Activated CD8-positive, alpha-beta memory T cell treated with anti-CD3 and anti-CD28 coated beads, Interleukin-2, amount 10 ng/mL, durations not matched to agents 7 days and 5 days (primary cell): ENCODE results near the gene PHLDB1. TPM values are rescaled to one million over a fixed set of nuclear protein-coding genes. Genes with fewer than 3 reads are reported as not detected.

Experiments
- ATAC-seq: fragments of 150-1000 bp; cut with Tn5 transposase; one replicate; pipeline ENCODE4 v1.10.0; 2021; ENCODE audit warnings: moderate library complexity
- CTCF ChIA-PET: fragments of 350-600 bp; sonication (Branson Sonifier 250); formaldehyde crosslinking; loops from one replicate; lab custom pipeline; 2021; ENCODE audit warnings: antibody characterized with exemption; lab: Charles Lee
- DNase-seq: peaks from one replicate; pipeline ENCODE4 v3.0.0-alpha.2; 2020
- H3K27ac Mint-ChIP-seq: one replicate; pipeline ENCODE4 v1.8.0; 2021; ENCODE audit warnings: mild to moderate bottlenecking, mixed read lengths
- H3K27me3 Mint-ChIP-seq: one replicate; pipeline ENCODE4 v1.8.0; 2021; ENCODE audit warnings: mixed read lengths
- H3K36me3 Mint-ChIP-seq: one replicate; pipeline ENCODE4 v1.8.0; 2021; ENCODE audit warnings: mild to moderate bottlenecking, mixed read lengths
- H3K4me1 Mint-ChIP-seq: one replicate; pipeline ENCODE4 v1.8.0; 2021; ENCODE audit warnings: mixed read lengths
- H3K4me3 Mint-ChIP-seq: one replicate; pipeline ENCODE4 v1.8.0; 2021; ENCODE audit warnings: mild to moderate bottlenecking, moderate library complexity, mixed read lengths
- H3K9me3 Mint-ChIP-seq: one replicate; pipeline ENCODE4 v1.8.0; 2022; ENCODE audit warnings: low read depth, mixed read lengths
- total RNA-seq, 2 experiments: library from RNA; stranded (reverse); gene quantifications; one replicate each; pipeline ENCODE4 v1.2.3, GENCODE V29; 2021

The PHLDB1 gene
- total RNA-seq, 2 experiments from 2014 or later: 0.91 to 1.3 TPM

DNA sequence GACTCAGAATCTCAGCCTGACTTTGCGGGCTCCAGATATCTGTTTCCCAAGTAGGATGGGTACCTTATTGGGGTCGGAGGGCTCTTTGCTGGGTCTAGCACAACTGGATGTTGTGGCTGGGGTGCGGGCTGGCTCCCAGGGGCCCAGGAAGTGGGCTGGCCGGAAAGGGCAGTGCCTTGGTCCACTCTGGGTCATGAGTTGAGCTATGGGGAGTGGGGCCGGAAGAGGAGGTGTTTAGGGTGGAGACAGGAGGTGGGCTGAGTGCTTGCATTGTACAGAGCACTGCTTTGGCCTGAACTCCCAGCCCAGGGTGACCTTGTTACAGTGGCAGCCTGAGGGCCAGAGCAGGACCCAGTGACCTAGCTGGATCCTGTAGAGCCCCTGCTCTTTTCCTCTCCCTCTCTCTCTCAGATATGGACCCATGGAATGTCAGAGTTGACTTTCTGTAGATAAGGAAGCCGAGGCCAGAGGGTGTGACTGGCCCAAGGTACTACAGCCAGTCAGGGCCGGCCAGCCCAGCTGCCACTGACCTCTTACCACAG is 13.2 kb downstream of the PHLDB1 start:
- Mint-ChIP-seq H3K9me3 (no peaks in the 10 kb centered on the region), H3K27me3 (peaks cover 22% of the 10 kb centered on the region), H3K36me3 (no peaks in the 10 kb centered on the region), H3K4me3 (peak overlapping the region; percentile 31), H3K27ac (no peak overlapping the region), H3K4me1 (peaks cover 6% of the 10 kb centered on the region)
- DNase-seq: no peak
- CTCF ChIA-PET: interaction anchor here (5.3 kb wide), 1 partner anchor 11 kb away, joined by 20 read pairs; no protein-coding TSS in a partner anchor
- no peak for ATAC-seq

DNA sequence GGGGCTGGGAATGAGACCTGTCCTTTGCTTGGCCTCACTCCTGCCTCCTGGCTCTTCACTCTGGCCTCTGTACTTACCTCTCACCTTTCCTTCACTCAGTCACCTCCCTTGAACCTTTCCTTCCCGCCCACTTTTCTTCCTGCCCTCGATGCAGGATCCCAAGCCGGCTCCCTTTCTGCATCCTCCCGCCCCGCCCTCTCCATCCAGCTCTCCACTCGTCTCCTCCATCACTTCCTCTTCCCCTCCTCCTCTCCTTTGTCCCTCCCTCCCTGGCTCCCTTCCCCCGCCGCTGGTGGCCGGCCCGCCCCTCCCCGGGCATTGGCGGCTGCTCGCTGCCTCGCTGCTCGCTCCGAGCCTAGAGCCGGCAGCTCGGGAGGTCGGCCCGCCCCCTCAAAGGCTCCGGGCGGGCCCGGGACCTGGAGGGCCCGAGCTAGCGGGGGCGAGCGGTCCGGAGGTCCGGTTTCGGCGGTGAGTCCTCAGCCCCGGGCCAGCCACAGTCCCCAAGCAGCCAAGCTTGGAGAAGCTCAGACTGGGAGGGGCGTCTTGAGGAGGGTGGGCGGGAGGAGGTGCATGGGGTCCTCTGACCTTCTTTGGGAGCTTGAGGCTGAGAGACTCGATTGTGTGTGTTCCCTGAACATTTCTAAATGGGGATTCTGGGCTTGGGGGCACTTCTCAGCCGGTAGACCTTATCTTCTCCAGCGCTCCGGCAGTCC is 13.8 kb downstream of the PHLDB1 start:
- Mint-ChIP-seq H3K36me3 (no peaks in the 10 kb centered on the region), H3K27ac (no peak overlapping the region), H3K4me3 (peak overlapping the region; percentile 31), H3K9me3 (no peaks in the 10 kb centered on the region), H3K27me3 (peaks cover 22% of the 10 kb centered on the region), H3K4me1 (peaks cover 6% of the 10 kb centered on the region)
- CTCF ChIA-PET: interaction anchor here (0.7 to 5.3 kb wide), 3 partner anchors 11 to 38 kb away, joined by 4 to 20 read pairs (median 5); no protein-coding TSS in a partner anchor
- ATAC-seq: peak; percentile 72
- no peak for DNase-seq

DNA sequence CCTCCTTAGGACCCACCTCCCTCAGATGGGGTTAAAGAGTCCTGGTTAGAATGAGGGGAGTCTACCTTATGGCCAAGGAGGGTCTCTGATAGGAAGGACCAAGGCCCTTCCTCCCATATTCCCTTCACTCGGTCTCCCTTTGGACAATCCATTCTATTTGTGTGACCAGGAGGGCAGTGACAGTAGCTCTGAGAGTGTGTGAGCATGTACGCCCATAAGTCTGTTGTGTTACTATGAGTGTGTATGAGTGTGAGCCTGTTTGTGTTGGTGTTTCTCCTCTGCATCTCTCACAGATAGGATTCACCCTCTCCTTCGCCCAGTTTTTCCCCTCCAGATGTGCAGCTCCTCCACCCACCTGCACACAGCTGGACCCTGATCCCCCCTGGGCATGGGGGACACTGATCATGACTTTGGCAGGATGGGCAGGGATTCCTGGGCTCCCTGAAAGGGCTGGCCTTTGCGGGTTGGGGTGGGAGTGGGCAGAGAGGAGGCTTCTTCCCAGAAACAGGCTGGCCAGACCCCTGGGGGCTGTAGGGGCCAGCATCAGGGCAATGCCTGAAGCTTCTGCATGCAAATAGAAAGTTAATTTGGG is 14.5 kb downstream of the PHLDB1 start:
- Mint-ChIP-seq H3K27ac (no peak overlapping the region), H3K4me1 (peaks cover 6% of the 10 kb centered on the region), H3K4me3 (no peak overlapping the region), H3K27me3 (peaks cover 22% of the 10 kb centered on the region), H3K36me3 (no peaks in the 10 kb centered on the region), H3K9me3 (no peaks in the 10 kb centered on the region)
- CTCF ChIA-PET: interaction anchor here (0.7 to 5.3 kb wide), 3 partner anchors 11 to 37 kb away, joined by 4 to 20 read pairs (median 5); no protein-coding TSS in a partner anchor
- DNase-seq (no peak), ATAC-seq (no peak)

DNA sequence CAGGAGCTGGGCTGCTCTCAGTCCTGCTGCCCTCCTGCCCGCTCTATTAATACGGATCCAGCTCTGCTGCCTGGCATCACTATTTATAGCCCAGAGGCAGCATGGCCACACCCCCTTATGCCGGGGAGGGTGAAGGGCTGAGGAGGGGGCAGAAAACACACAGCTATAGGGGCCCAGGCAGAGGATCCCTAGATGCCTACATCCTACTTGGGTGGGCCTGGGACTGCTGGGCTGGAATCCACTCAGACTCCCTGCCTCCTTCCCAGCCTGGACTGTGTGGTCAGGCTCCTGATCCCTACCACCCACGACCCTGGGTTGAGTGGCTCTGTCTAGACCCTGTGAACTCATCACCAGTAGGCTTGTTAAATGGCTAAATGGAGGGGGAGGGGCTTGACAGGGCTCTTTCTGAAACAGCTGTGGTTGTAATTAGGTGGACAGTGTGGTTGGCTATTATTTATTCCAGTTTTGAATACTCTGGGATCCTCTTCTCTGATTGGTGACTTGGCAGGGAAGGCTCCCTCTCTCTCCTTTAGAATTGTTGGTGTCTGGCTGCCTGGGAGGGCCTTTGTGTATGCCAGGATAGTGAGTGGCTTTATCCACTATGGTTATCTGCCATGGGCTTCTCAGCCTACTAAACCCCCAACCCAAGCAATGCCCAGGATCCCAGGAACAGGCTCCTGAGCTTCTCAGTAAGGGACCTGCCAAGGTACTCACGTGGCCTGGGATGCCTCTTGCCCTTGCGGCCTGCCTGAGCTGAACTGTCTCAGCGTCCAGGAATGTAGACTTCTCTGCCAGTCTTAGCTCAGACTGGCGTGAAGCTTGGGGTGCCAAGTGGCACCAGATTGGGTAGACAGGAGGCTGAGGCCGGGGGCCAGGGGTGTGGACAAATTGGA is 15.2 kb downstream of the PHLDB1 start:
- Mint-ChIP-seq H3K27ac (no peak overlapping the region), H3K4me3 (no peak overlapping the region), H3K27me3 (peaks cover 22% of the 10 kb centered on the region), H3K36me3 (no peaks in the 10 kb centered on the region), H3K4me1 (peaks cover 6% of the 10 kb centered on the region), H3K9me3 (no peaks in the 10 kb centered on the region)
- ATAC-seq: no peak
- CTCF ChIA-PET: interaction anchor here (1.2 to 5.3 kb wide), 3 partner anchors 13 to 63 kb away, joined by 3 to 20 read pairs (median 5); no protein-coding TSS in a partner anchor
- no peak for DNase-seq

DNA sequence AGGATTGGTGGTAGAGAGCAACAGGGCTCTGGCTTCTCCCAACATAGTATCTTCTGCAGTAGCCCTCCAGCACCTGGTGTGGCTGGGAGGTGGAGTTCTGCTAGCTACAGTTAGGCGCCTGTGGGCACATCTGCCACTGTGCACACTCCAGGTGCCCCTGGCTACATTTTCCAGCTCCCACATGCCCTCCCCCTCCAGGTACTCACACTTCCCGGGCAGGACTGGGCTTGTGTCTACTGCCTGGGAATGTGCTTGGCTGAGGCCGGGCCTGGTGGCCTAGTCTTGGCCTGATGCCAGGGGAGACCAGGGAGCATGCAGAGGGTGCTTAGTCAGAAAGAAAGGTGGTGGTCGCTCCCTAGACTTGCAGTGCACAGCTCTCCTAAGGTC is 15.8 kb downstream of the PHLDB1 start:
- Mint-ChIP-seq H3K27me3 (peaks cover 22% of the 10 kb centered on the region), H3K27ac (no peak overlapping the region), H3K4me1 (peaks cover 6% of the 10 kb centered on the region), H3K36me3 (no peaks in the 10 kb centered on the region), H3K9me3 (no peaks in the 10 kb centered on the region), H3K4me3 (no peak overlapping the region)
- CTCF ChIA-PET: interaction anchor here (1.2 kb wide), 1 partner anchor 62 kb away, joined by 3 read pairs; no protein-coding TSS in a partner anchor
- no peak for ATAC-seq
- DNase-seq: no peak

DNA sequence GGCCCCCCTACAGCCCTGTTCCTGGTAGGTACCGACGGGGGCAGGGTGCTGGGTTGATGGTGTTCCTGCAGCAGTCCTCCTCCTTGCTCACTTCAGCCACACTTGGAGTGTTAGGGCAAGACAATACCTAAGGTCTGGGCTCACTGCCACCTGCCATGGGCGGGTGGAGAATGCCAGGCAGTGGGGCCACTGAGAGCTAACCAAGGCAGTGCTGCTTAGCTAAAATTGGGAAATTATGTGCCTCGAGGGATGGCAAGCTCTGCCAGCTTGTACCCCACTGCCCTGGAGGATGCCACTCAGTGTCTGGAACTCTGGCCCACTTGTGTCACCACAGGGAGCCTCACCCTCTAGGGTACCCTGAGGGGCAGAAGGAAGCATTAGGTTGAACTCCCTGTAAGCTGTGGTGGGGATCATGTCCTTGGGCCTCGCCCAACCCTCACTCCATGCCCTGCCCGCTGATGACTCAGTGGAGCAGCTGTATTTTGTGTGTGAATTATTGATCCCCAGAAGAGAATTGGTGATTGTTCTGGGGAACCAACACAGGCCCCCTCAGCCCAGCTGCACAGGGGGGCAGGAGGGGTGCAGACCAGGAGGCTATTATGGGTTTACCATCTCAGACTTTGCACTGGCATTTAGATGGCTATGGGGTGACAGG is 17.7 kb downstream of the PHLDB1 start:
- Mint-ChIP-seq H3K27me3 (peaks cover 19% of the 10 kb centered on the region), H3K9me3 (no peaks in the 10 kb centered on the region), H3K4me3 (no peak overlapping the region), H3K36me3 (no peaks in the 10 kb centered on the region), H3K27ac (no peak overlapping the region), H3K4me1 (peaks cover 6% of the 10 kb centered on the region)
- DNase-seq (no peak), ATAC-seq (no peak)
- CTCF ChIA-PET: interaction anchor here (0.9 kb wide), 1 partner anchor 15 kb away, joined by 3 read pairs; no protein-coding TSS in a partner anchor

DNA sequence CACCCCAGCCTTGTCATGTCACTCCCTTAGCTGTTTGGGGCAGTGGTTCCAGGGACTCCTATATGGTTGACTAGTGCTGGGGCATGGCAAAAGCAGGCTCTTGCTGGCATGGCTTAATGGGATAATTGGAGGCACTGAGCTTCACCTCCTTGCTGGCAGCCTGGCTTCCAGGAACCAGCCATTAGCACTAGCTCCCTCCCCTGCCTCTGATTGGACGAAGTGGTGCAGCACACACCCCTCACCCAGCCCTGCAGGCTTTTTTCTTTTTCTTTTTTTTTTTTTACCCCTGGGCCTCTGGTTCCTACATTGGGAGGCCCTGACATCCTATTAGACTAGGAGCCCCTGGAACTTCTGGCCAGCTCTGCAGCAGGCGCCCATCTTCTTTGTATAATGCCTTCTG is 18.6 kb downstream of the PHLDB1 start:
- H3K36me3 Mint-ChIP-seq: no peaks in the 10 kb centered on the region
- H3K4me3 Mint-ChIP-seq: no peak overlapping the region
- peaks cover 12% of the 10 kb centered on the region for H3K27me3 Mint-ChIP-seq
- DNase-seq (no peak), ATAC-seq (no peak)
- no peak overlapping the region for H3K27ac Mint-ChIP-seq
- no peaks in the 10 kb centered on the region for H3K9me3 Mint-ChIP-seq
- CTCF ChIA-PET: interaction anchor here (0.9 kb wide), 1 partner anchor 16 kb away, joined by 3 read pairs; no protein-coding TSS in a partner anchor
- peaks cover 1% of the 10 kb centered on the region for H3K4me1 Mint-ChIP-seq

DNA sequence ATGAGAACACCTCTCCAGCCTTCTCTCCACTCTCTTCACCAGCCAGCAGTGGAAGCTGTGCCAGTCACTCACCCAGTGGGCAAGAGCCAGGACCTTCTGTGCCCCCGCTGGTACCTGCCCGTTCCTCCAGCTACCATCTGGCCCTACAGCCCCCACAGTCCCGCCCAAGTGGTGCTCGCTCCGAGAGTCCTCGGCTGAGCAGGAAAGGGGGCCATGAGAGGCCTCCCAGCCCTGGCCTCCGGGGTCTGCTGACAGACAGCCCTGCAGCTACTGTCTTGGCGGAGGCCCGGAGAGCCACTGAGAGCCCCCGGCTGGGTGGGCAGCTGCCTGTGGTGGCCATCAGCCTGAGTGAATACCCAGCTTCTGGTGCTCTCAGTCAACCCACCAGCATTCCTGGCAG is 20.2 kb downstream of the PHLDB1 start:
- no peaks in the 10 kb centered on the region for H3K9me3 Mint-ChIP-seq
- H3K4me3 Mint-ChIP-seq: no peak overlapping the region
- peaks cover 5% of the 10 kb centered on the region for H3K27me3 Mint-ChIP-seq
- DNase-seq (no peak), ATAC-seq (no peak)
- no peak overlapping the region for H3K27ac Mint-ChIP-seq
- CTCF ChIA-PET: interaction anchor here (0.9 kb wide), 1 partner anchor 33 kb away, joined by 3 read pairs; no protein-coding TSS in a partner anchor
- H3K4me1 Mint-ChIP-seq: no peaks in the 10 kb centered on the region
- H3K36me3 Mint-ChIP-seq: no peaks in the 10 kb centered on the region

DNA sequence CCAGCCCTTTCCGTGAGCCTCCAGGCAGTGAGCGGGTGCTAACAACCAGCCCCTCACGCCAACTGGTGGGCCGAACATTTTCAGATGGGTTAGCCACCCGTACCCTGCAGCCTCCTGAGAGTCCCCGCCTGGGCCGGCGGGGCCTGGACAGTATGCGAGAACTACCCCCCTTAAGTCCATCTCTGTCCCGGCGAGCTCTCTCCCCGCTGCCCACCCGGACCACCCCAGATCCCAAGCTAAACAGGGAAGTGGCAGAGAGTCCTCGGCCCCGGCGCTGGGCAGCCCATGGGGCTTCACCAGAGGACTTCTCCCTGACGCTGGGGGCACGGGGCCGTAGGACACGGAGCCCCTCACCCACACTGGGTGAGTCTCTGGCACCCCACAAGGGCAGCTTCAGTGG is 20.6 kb downstream of the PHLDB1 start:
- H3K36me3 Mint-ChIP-seq: no peaks in the 10 kb centered on the region
- CTCF ChIA-PET: interaction anchor here (0.9 kb wide), 1 partner anchor 32 kb away, joined by 3 read pairs; no protein-coding TSS in a partner anchor
- H3K27ac Mint-ChIP-seq: no peak overlapping the region
- no peaks in the 10 kb centered on the region for H3K4me1 Mint-ChIP-seq
- ATAC-seq (no peak), DNase-seq (no peak)
- H3K4me3 Mint-ChIP-seq: no peak overlapping the region
- H3K9me3 Mint-ChIP-seq: no peaks in the 10 kb centered on the region
- H3K27me3 Mint-ChIP-seq: peaks cover under 1% of the 10 kb centered on the region

DNA sequence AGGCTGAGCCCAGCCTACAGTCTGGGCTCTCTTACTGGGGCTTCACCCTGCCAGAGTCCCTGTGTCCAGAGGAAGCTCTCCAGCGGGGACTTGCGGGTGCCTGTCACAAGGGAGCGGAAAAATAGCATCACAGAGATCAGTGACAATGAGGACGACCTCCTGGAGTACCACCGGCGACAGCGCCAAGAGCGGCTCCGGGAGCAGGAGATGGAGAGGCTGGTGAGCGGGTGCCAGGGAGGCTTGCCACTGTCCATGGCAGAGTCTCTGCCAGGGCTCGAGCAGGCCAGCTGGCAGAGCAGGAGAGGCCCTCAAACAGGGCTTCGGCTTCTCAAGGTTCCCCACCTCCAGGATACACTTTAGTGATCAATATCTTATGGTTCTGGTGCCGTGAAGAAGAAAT is 21.0 kb downstream of the PHLDB1 start:
- CTCF ChIA-PET: interaction anchor here (0.6 to 1.0 kb wide), 3 partner anchors 30 to 33 kb away, joined by 3 read pairs; no protein-coding TSS in a partner anchor
- DNase-seq (no peak), ATAC-seq (no peak)
- no peaks in the 10 kb centered on the region for H3K4me1 Mint-ChIP-seq
- no peaks in the 10 kb centered on the region for H3K27me3 Mint-ChIP-seq
- H3K27ac Mint-ChIP-seq: no peak overlapping the region
- H3K9me3 Mint-ChIP-seq: no peaks in the 10 kb centered on the region
- H3K36me3 Mint-ChIP-seq: no peaks in the 10 kb centered on the region
- H3K4me3 Mint-ChIP-seq: no peak overlapping the region

DNA sequence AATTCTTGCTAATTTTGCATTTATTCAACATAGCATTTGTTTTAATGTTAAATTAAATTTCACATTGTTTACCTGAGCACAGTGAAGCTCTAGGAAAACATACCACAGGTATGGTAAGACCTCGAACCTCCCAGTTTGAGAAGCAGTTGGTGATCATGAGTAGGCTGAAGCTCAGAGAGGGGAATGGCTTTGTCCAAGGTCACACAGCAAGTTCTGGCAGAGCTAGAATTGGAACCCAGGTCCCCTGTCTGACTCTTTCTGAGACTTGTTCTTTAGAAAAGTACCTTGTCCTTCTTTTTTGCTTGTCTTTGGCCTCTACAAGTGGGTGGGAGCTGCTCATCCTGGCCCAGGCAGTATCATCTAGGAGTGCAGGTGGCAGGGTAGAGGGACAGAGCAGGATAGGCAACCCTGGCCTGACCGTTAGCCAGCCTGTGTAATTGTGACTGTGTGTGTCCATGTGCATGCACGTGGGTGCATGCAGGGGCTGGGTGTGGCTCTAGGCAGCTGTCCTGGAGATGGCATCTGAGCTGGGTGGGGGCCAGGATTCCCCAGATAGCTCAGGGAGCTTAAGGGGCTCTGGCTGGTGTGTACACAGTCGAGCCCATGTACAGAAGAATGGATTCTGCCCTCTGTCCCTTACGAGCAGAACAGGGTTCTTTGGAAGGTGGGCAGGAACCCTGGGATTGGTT is 21.6 kb downstream of the PHLDB1 start:
- no peaks in the 10 kb centered on the region for H3K4me1 Mint-ChIP-seq
- H3K9me3 Mint-ChIP-seq: no peaks in the 10 kb centered on the region
- ATAC-seq: no peak
- no peaks in the 10 kb centered on the region for H3K27me3 Mint-ChIP-seq
- CTCF ChIA-PET: interaction anchor here (0.6 to 1.0 kb wide), 2 partner anchors 29 to 34 kb away, joined by 3 read pairs; no protein-coding TSS in a partner anchor
- no peaks in the 10 kb centered on the region for H3K36me3 Mint-ChIP-seq
- no peak for DNase-seq
- H3K27ac Mint-ChIP-seq: no peak overlapping the region
- no peak overlapping the region for H3K4me3 Mint-ChIP-seq
